GM23338 (cell line): ENCODE measurements around the gene MFSD6L. TPM values are rescaled to one million over a fixed set of nuclear protein-coding genes. Genes with fewer than 3 reads are reported as not detected.
"Not testable (repeated sequence)": the region's sequence is repeated elsewhere in the genome, so short reads cannot be mapped to it uniquely, and the experiment has no call there.

Experiments used
- ATAC-seq: fragments of 200-7000 bp; cut with Tn5 transposase; 3 replicates; pipeline ENCODE4 v1.9.1; 2020
- DNase-seq: peaks from one replicate; pipeline ENCODE4 v3.0.0-alpha.2; 2015; ENCODE audit warnings: low spot score
- H2AFZ ChIP-seq: fragments of 200-600 bp; sonication (generic); 2 replicates; pipeline ENCODE4 v1.8.0; 2016; ENCODE audit warnings: antibody characterized with exemption, mild to moderate bottlenecking, moderate library complexity
- H3F3A ChIP-seq: fragments of 200-600 bp; sonication (generic); replicated peaks from 2 replicates; pipeline ENCODE4 v1.8.0; 2017; ENCODE audit warnings: antibody characterized with exemption, mixed run types, low read depth
- H3K27ac ChIP-seq: fragments of 200-600 bp; sonication (generic); 2 replicates; pipeline ENCODE4 v1.6.1; 2016; ENCODE audit warnings: low read depth
- H3K27me3 ChIP-seq: fragments of 200-600 bp; sonication (generic); 2 replicates; pipeline ENCODE4 v1.8.0; 2016; ENCODE audit warnings: mild to moderate bottlenecking, mixed run types, moderate library complexity; ENCODE audit not compliant: insufficient read depth
- H3K36me3 ChIP-seq: fragments of 200-600 bp; sonication (generic); 2 replicates; pipeline ENCODE4 v1.8.0; 2016; ENCODE audit warnings: mild to moderate bottlenecking; ENCODE audit not compliant: insufficient read depth
- H3K4me1 ChIP-seq: fragments of 200-600 bp; sonication (generic); 2 replicates; pipeline ENCODE4 v1.8.0; 2016; ENCODE audit warnings: mild to moderate bottlenecking, moderate library complexity; ENCODE audit not compliant: insufficient read depth
- H3K4me2 ChIP-seq: fragments of 200-600 bp; sonication (generic); 2 replicates; pipeline ENCODE4 v1.7.1; 2017; ENCODE audit warnings: mixed run types
- H3K4me3 ChIP-seq: fragments of 200-600 bp; sonication (generic); 2 replicates; pipeline ENCODE4 v1.6.1; 2016; ENCODE audit warnings: mixed run types
- H3K79me2 ChIP-seq: fragments of 200-600 bp; sonication (generic); replicated peaks from 2 replicates; pipeline ENCODE4 v1.8.0; 2017; ENCODE audit warnings: mild to moderate bottlenecking; ENCODE audit not compliant: insufficient read depth
- H3K9me2 ChIP-seq: fragments of 200-600 bp; sonication (generic); 2 replicates; pipeline ENCODE4 v1.8.0; 2017; ENCODE audit not compliant: insufficient read depth
- H4K20me1 ChIP-seq: fragments of 200-600 bp; sonication (generic); replicated peaks from 2 replicates; pipeline ENCODE4 v1.8.0; 2017; ENCODE audit warnings: mild to moderate bottlenecking; ENCODE audit not compliant: insufficient read depth
- H3K27ac Mint-ChIP-seq: 2 replicates; pipeline ENCODE4 v1.8.0; 2020; ENCODE audit warnings: inconsistent platforms, mild to moderate bottlenecking, moderate library complexity, mixed read lengths
- H3K27me3 Mint-ChIP-seq: 3 replicates; pipeline ENCODE4 v1.8.0; 2022; ENCODE audit warnings: low read depth, mild to moderate bottlenecking, moderate library complexity, mixed read lengths, inconsistent platforms; ENCODE audit not compliant: insufficient read depth, poor library complexity
- H3K36me3 Mint-ChIP-seq: 3 replicates; pipeline ENCODE4 v1.8.0; 2021; ENCODE audit warnings: low read depth, mild to moderate bottlenecking, inconsistent platforms, moderate library complexity, mixed read lengths
- H3K4me1 Mint-ChIP-seq: 3 replicates; pipeline ENCODE4 v1.8.0; 2020; ENCODE audit warnings: mild to moderate bottlenecking, inconsistent platforms, mixed read lengths
- H3K4me3 Mint-ChIP-seq: 3 replicates; pipeline ENCODE4 v1.8.0; 2021; ENCODE audit warnings: moderate library complexity, mild to moderate bottlenecking, inconsistent platforms, mixed read lengths
- H3K9me3 Mint-ChIP-seq: 3 replicates; pipeline ENCODE4 v1.8.0; 2020; ENCODE audit warnings: moderate library complexity, mild to moderate bottlenecking, inconsistent platforms, mixed read lengths
- polyA plus RNA-seq: library from polyadenylated mRNA; unstranded; fragments of >200 nt; fragmentation: Nextera tagmentation; extraction: Ambion mirVana; gene quantifications from 2 replicates; pipeline ENCODE4 v1.2.1, GENCODE V29; 2016
- total RNA-seq: library from RNA; depleted of rRNA; stranded (reverse); fragments of >200 nt; shearing (Covaris generic); gene quantifications from 2 replicates; pipeline ENCODE4 v1.2.3, GENCODE V29; 2014
- TF ChIP-seq, protein P1 (sequence below): fragments of 250-450 bp; sonication (Bioruptor Pico); IDR thresholded peaks from 2 replicates; pipeline ENCODE4 v1.5.0; 2020; ENCODE audit warnings: mild to moderate bottlenecking, moderate library complexity
- TF ChIP-seq, protein P2 (sequence below), 2 experiments: fragments of 200-600 bp in 1 of 2; sonication (generic) in 1 of 2; conservative IDR thresholded peaks; 2 replicates each; pipeline versions ENCODE4 v1.5.1 to v1.6.1; 2016 to 2017; ENCODE audit warnings: antibody characterized with exemption in 2 of 2, low read depth in 2 of 2, mild to moderate bottlenecking in 2 of 2, moderate library complexity in 1 of 2

MFSD6L gene
- total and polyA plus RNA-seq, 2 experiments from 2014 or later = 0.52 to 2.8 TPM

DNA sequence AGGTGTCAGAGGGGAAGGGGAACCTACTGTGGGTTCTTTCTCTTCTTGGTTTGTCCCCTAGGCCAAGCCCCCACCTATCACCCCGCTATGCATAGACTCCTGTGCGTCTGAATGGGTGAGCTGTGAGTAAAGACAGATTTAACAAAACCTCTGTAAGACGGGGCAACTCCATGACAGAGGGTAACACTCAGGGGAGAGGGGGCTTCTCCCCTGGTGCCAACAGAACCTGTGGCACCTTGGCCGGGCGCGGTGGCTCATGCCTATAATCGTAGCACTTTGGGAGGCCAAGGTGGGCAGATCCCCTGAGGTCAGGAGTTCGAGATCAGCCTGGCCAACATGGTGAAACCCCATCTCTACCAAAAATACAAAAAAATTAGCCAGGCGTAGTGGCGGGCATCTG is 6.2 kb upstream of the MFSD6L start:
- not testable (repeated sequence) for H3K36me3 ChIP-seq, H3K4me2 ChIP-seq, DNase-seq, H3K36me3 Mint-ChIP-seq, H3K79me2 ChIP-seq, H3K4me1 ChIP-seq, H3K4me3 ChIP-seq, H4K20me1 ChIP-seq, H2AFZ ChIP-seq, H3K4me3 Mint-ChIP-seq, H3K27me3 ChIP-seq, H3K9me3 Mint-ChIP-seq, H3F3A ChIP-seq, ATAC-seq, H3K27ac ChIP-seq, H3K9me2 ChIP-seq, H3K27ac Mint-ChIP-seq
- Mint-ChIP-seq H3K27me3 (peaks cover 11% of the 10 kb centered on the region), H3K4me1 (peaks cover 12% of the 10 kb centered on the region)

DNA sequence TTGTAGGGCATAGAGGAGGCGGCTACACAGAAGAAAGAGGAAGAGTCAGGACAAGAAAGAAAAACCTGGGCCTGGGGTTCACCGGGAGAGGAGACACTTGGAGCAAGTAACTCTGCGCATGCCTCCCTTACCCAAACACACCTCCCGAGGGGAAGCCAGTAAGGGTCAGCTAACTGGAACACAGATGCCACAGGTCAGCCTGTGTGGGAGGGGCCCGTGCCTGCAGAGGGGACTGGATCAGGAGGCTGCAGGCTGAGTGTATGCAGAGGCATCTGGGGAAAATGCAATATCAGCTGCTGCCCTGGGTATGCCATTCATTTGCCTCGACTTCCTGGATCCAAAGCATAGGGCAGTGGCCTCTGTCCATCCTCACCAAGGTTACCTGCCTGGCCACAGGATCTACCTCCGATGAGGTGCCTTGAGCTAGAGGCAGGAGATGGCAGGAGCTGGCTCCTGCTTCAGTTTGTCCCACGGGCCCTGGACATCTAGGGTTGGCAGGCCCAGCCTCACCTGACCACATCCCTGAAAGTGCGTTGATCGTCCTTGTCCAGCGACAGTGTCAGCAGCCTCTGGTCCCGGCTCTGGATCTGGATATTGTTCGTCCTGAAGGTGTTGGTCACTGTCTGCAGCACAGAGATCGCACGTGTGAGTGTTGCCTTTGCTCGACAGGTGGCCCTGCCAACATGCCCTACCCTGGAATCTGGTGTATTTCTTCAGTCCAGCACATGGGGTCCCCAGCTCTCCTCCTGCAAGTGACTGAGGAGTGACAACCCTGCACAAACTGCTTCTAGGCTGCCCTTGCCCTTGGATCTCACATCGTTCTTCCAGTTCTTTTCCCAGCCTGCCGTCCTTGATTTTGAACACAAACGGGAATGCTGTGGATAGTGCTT is 4.6 kb upstream of the MFSD6L start:
- no peaks in the 10 kb centered on the region; the same call in 2 of the 3 replicates for H3K9me3 Mint-ChIP-seq
- peaks cover 11% of the 10 kb centered on the region for H3K27me3 Mint-ChIP-seq
- H3K9me2 ChIP-seq = no peaks in the 10 kb centered on the region
- DNase-seq (peak; percentile 59), ATAC-seq (peak; percentile 19)
- H3K79me2 ChIP-seq = no peaks in the 10 kb centered on the region
- no peaks in the 10 kb centered on the region for H3K36me3 ChIP-seq
- no peaks in the 10 kb centered on the region for H4K20me1 ChIP-seq
- no peak overlapping the region for H3K4me3 ChIP-seq
- no peaks in the 10 kb centered on the region for H3K4me1 ChIP-seq
- H3K27me3 ChIP-seq = no peaks in the 10 kb centered on the region
- TF ChIP-seq, protein P1, sequence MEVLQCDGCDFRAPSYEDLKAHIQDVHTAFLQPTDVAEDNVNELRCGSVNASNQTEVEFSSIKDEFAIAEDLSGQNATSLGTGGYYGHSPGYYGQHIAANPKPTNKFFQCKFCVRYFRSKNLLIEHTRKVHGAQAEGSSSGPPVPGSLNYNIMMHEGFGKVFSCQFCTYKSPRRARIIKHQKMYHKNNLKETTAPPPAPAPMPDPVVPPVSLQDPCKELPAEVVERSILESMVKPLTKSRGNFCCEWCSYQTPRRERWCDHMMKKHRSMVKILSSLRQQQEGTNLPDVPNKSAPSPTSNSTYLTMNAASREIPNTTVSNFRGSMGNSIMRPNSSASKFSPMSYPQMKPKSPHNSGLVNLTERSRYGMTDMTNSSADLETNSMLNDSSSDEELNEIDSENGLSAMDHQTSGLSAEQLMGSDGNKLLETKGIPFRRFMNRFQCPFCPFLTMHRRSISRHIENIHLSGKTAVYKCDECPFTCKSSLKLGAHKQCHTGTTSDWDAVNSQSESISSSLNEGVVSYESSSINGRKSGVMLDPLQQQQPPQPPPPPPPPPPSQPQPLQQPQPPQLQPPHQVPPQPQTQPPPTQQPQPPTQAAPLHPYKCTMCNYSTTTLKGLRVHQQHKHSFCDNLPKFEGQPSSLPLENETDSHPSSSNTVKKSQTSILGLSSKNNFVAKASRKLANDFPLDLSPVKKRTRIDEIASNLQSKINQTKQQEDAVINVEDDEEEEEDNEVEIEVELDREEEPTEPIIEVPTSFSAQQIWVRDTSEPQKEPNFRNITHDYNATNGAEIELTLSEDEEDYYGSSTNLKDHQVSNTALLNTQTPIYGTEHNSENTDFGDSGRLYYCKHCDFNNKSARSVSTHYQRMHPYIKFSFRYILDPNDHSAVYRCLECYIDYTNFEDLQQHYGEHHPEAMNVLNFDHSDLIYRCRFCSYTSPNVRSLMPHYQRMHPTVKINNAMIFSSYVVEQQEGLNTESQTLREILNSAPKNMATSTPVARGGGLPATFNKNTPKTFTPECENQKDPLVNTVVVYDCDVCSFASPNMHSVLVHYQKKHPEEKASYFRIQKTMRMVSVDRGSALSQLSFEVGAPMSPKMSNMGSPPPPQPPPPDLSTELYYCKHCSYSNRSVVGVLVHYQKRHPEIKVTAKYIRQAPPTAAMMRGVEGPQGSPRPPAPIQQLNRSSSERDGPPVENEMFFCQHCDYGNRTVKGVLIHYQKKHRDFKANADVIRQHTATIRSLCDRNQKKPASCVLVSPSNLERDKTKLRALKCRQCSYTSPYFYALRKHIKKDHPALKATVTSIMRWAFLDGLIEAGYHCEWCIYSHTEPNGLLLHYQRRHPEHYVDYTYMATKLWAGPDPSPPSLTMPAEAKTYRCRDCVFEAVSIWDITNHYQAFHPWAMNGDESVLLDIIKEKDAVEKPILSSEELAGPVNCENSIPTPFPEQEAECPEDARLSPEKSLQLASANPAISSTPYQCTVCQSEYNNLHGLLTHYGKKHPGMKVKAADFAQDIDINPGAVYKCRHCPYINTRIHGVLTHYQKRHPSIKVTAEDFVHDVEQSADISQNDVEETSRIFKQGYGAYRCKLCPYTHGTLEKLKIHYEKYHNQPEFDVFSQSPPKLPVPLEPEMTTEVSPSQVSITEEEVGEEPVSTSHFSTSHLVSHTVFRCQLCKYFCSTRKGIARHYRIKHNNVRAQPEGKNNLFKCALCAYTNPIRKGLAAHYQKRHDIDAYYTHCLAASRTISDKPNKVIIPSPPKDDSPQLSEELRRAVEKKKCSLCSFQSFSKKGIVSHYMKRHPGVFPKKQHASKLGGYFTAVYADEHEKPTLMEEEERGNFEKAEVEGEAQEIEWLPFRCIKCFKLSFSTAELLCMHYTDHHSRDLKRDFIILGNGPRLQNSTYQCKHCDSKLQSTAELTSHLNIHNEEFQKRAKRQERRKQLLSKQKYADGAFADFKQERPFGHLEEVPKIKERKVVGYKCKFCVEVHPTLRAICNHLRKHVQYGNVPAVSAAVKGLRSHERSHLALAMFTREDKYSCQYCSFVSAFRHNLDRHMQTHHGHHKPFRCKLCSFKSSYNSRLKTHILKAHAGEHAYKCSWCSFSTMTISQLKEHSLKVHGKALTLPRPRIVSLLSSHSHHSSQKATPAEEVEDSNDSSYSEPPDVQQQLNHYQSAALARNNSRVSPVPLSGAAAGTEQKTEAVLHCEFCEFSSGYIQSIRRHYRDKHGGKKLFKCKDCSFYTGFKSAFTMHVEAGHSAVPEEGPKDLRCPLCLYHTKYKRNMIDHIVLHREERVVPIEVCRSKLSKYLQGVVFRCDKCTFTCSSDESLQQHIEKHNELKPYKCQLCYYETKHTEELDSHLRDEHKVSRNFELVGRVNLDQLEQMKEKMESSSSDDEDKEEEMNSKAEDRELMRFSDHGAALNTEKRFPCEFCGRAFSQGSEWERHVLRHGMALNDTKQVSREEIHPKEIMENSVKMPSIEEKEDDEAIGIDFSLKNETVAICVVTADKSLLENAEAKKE = no peak
- TF ChIP-seq, protein P2, sequence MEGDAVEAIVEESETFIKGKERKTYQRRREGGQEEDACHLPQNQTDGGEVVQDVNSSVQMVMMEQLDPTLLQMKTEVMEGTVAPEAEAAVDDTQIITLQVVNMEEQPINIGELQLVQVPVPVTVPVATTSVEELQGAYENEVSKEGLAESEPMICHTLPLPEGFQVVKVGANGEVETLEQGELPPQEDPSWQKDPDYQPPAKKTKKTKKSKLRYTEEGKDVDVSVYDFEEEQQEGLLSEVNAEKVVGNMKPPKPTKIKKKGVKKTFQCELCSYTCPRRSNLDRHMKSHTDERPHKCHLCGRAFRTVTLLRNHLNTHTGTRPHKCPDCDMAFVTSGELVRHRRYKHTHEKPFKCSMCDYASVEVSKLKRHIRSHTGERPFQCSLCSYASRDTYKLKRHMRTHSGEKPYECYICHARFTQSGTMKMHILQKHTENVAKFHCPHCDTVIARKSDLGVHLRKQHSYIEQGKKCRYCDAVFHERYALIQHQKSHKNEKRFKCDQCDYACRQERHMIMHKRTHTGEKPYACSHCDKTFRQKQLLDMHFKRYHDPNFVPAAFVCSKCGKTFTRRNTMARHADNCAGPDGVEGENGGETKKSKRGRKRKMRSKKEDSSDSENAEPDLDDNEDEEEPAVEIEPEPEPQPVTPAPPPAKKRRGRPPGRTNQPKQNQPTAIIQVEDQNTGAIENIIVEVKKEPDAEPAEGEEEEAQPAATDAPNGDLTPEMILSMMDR (conservative IDR thresholded peaks at IDR 0.05; ENCODE audit: low read depth in 2 of 2) = peak; percentile 26 to 66
- no peak overlapping the region for H3K27ac ChIP-seq
- no peak overlapping the region for H2AFZ ChIP-seq
- H3K36me3 Mint-ChIP-seq = no peaks in the 10 kb centered on the region
- peaks cover 19% of the 10 kb centered on the region for H3K4me1 Mint-ChIP-seq
- no peak overlapping the region for H3K27ac Mint-ChIP-seq
- no peak overlapping the region for H3K4me2 ChIP-seq
- no peak overlapping the region for H3K4me3 Mint-ChIP-seq
- peaks cover 4% of the 10 kb centered on the region; the same call in 1 of the 2 replicates for H3F3A ChIP-seq
